Measurements from ENCODE around the gene EPAS1.

EPAS1 gene

DNA sequence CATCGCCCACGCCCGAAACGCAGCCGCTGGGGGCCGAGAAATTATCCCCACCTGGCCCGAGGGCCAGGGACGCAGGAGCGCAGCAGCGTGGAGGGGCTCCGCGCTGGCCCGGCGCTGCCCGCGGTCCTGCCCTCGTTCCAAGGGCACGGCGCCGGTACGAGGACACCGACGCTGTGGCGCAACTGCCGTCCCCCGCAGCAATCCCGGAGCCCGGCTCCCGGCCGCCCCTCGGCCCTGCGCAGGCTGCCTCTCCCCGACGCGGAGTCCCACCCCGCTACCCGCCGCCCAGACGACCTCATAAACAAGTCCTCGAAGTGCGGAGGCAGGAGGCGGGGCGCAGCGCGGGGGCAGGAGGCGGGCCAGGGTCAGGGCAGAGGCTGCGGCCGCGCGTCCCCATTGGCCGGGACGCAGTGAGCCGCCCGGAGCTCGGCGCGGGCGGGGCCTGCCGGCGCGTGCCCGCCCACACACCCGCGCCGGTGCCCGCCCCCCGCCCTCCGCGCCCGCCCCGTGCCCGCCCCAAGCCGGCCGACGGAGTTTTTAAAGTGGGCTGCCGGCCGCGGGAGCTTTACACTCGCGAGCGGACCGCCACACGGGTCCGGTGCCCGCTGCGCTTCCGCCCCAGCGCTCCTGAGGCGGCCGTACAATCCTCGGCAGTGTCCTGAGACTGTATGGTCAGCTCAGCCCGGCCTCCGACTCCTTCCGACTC is at the start of gene EPAS1:
Gene EPAS1 (plus strand): TSS at position 568 of the 706 bp plus-strand sequence. CDS start 505 bp downstream, outside the sequence.
- peak; percentile 85 for DNase-seq

GRCh38 chr2:46248171-46248570 is 49.0 kb upstream of the EPAS1 start:
- no peak for DNase-seq

- no peak for DNase-seq
These were observed 47.6 kb upstream of the EPAS1 start for GRCh38 chr2:46249654-46250053.

GRCh38 chr2:46252891-46253659 is 44.1 kb upstream of the EPAS1 start:
- DNase-seq = peak; percentile 57

DNA sequence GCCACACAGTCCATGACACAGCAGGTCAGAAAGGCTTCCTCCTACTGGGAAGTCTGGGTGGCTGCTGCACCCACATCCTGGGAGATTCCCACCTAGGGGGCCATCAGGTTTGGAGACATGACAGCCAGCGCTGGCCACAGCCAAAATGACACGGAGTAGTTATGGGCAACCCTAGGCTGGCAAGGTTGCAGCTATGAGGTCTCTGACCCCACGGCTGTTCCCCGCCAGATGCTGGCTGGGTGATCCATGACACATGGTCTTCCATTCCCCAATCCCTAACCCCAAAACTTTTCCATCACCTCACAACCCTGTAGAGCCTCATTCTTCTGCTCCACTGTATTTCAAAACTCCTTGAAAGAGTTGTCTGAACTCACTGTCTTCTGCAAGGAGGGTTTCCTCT is 42.7 kb upstream of the EPAS1 start:
- no peak for DNase-seq

DNA sequence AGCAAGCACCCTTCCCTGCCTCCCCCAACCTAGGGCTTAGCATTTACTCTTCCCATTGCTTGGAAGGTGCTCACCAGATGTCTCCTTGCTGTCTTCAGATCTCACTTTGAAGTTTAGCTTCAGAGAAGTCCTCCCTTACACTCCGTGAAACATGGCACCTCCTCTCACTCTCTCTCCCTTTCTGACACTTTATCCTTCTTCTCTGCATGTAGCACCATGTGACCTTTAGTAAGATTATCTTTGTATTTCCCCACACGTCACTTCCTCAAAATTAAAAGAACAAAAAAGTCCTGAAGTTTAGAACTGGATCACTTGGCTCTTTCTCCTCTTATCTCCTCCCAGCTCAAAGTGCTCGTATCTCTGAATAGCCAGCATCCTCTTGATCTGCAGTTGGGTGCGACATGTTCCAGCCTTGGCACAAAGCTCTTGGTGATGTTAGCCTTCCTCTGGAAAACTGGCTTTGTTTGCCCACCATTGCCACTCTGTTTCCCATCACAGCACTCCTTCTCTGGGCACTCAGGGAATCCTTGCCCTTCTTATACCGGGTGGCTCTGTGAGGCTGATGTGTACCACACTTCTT is 40.6 kb upstream of the EPAS1 start:
- no peak for DNase-seq

DNA sequence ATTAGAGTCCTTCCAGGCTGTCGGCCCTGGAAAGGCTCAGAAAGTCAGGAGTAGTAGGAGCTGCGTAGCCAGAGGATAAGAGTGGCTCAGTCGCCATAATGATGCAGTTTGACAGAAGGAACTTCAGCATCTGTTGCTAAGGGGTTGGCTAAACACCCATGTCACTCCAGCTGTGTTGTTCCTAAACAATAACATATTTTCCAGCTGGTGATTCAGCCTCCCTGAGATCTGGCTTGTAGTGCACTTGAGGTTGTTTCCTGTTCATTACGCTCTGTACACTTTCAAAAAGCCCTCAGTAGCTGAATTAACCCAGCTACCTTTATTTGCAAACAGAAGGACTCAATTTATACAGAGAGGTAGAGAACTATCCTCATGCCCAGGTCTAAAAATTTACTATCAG is 39.7 kb upstream of the EPAS1 start:
- DNase-seq = peak; percentile 38

GRCh38 chr2:46257980-46258379 is 39.2 kb upstream of the EPAS1 start:
- DNase-seq = no peak

DNA sequence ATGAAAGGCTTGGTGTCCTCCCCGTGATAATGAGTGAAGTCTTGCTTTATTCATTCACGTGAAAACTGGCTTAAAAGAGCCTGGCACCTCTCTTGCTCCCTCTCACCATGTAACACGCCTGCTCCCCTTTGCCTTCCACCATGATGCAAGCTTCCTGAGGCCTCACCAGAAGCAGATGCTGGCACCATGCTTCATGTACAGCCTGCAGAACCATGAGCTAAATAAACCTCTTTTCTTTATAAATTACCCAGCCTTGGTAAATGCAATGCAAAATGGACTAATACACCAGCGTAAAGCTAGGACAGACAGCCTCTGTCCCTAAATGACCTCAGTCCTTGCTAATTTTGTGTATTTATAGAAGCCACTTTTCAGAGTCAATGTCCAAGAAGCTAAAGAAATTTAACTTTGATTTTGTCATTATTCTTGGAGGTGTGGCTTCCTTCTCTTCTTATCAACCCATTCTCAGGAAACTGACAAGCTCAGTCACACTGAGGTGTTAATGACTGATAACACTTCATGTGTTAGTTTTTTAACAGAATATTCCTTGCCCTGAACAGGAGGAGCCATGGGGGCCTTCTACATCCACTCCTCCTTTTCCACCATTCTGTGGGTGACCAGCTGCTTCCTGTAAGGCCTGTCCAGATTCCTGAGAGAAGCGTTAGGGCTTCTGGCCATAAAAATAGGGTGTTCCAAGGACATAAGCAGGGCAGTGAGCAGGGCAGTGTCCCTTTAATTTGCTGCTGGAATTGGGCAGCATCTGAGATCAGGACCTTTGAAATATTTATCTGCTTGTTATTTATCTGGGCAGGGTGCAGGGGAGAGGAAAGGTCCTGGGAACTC is 38.0 kb upstream of the EPAS1 start:
- no peak for DNase-seq

DNA sequence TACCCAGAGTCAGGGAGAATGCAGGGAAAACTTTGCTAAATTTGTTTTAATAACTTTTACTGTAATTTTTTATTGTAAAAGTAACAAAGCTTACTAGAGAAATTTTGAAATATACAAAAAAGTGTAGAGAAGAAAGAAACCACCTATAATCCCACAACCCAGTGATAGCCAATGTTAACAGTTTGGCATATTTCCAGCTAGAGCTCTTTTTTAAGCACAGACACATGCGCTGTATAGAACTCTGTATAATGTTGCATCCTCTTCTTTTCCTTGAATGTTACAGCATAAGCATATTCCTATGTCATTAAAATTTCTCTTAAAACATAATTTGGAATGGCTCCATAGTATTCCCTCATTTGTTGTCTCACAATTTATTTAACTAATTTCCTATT is 37.4 kb upstream of the EPAS1 start:
- no peak for DNase-seq

GRCh38 chr2:46260305-46260704 is 36.9 kb upstream of the EPAS1 start:
- no peak for DNase-seq

DNA sequence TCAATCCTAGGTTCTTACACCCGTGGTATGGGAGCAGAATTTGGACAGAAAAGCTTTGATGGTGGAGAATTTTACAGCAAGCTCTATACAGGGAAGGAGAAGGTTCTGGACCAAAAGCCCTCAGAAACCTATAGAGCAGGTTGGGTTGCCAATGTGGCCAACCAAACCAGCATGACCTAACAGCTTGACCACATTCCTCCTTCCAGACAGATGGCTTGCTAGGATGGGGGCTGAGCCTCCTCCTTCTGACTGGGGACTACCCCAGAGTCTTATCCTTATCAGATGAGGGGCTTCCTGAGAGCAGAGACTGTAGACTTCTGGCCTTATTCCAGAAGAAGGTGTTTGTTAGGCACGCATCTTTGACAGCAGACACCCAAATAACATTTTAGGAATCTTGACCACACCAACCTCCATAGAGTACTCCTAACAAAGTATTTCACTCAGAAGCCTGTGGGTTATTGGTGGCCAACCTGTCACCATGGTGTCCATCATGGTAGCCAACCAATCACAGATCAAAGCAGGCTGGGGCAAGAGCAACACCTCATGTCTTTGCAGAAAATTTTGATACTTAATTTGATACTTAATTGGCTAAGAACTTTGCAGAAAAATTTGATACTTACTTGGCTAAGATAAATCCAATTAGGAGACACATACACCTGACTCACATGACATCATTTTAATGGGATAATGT is 34.8 kb upstream of the EPAS1 start:
- no peak for DNase-seq

- no peak for DNase-seq
These were observed 33.9 kb upstream of the EPAS1 start for GRCh38 chr2:46263347-46263746.

- no peak for DNase-seq
These were observed 32.8 kb upstream of the EPAS1 start for GRCh38 chr2:46264447-46264846.

DNA sequence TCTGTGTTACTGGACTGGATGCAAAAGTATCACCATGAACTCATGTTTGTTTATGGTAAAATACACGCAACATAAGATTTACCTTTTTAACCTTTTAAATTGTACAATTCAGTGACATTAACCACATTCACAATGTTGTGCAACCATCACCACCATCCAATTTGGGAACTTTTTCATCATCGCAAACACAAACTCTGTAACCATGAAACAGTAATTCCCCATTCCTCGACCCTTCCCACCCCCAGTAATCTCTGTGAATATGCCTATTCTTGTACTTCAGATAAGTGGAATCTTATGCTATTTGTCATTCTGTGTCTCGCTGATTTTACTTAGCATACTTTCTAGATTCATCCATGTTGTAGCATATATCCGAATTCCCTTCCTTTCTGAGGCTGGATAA is 31.1 kb upstream of the EPAS1 start:
- DNase-seq = no peak

- peak; percentile 10 for DNase-seq
These were observed 29.6 kb upstream of the EPAS1 start for GRCh38 chr2:46267616-46268015.

GRCh38 chr2:46268196-46268595 is 29.0 kb upstream of the EPAS1 start:
- no peak for DNase-seq

- DNase-seq = no peak
These were observed 28.2 kb upstream of the EPAS1 start for GRCh38 chr2:46269001-46269400.

- DNase-seq = no peak
These were observed 27.5 kb upstream of the EPAS1 start for GRCh38 chr2:46269544-46270273.

GRCh38 chr2:46270384-46270783 is 26.8 kb upstream of the EPAS1 start:
- no peak for DNase-seq

DNA sequence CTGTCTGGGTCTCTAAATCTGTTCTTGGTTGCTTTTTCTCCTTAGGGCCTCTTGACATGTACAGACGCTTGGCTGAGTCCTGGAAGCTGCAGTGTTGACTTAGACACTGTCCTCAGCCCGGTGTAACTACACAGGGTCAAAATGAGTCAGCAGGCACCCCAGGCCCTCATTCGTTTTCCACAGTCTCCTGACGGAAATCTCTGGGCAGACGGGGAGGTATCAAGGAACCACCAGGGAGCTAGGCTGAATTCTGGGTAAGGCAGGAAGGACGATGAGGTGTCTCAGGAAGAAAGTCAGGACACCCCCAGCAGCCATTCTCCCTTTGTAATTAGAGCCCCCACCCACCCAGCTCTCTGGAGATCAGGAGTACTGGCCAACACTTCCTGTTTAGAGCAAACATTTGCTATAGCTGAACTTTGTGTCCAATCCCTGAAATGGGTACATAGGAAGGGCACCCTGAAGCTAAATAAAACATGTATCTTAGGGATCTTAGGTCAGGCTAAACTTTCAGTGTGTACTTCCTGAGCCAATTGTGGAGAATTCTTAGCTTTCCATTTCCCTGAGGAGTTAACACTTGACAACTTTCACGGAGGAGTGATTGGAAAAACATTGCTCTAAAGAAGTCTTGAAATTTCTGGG is 23.9 kb upstream of the EPAS1 start:
- DNase-seq = no peak
